Activated gamma-delta T cell (primary cell): Measurements from ENCODE around the gene ATP2C2.
"Not testable (repeated sequence)": the region's sequence is repeated elsewhere in the genome, so short reads cannot be mapped to it uniquely, and the experiment has no call there.

Experiments used
- DNase-seq: peaks from one replicate; lab custom pipeline; 2025; lab: John Stamatoyannopoulos, UW
- total RNA-seq, 2 donors: gene quantifications; one replicate each; lab custom pipeline; 2026; lab: John Stamatoyannopoulos, UW

Gene ATP2C2
- 0 to 0.04 reads per million in 2 donors for total RNA-seq

GRCh38 chr16:84368308-84368996 lies at the start of gene ATP2C2:
TSS of gene ATP2C2 (plus strand) at chr16:84368538. CDS start at chr16:84368616, 78 bp downstream.
- DNase-seq = no peak

- DNase-seq = no peak
These were observed 49.1 kb upstream of the ATP2C2 start for GRCh38 chr16:84319146-84319760.

- no peak for DNase-seq
These were observed 47.8 kb upstream of the ATP2C2 start for GRCh38 chr16:84320511-84320910.

- no peak for DNase-seq
These were observed 46.4 kb upstream of the ATP2C2 start for GRCh38 chr16:84321932-84322331.

- DNase-seq = no peak
These were observed 45.6 kb upstream of the ATP2C2 start for GRCh38 chr16:84322749-84323148.

- DNase-seq = no peak
These were observed 44.7 kb upstream of the ATP2C2 start for GRCh38 chr16:84323606-84324005.

- no peak for DNase-seq
These were observed 43.7 kb upstream of the ATP2C2 start for GRCh38 chr16:84324434-84325262.

- DNase-seq = no peak
These were observed 41.8 kb upstream of the ATP2C2 start for GRCh38 chr16:84326545-84326944.

GRCh38 chr16:84327926-84328505 lies 40.3 kb upstream of the ATP2C2 start:
- DNase-seq = no peak

GRCh38 chr16:84329016-84329415 lies 39.3 kb upstream of the ATP2C2 start:
- no peak for DNase-seq

- DNase-seq = no peak
These were observed 38.3 kb upstream of the ATP2C2 start for GRCh38 chr16:84329843-84330684.

- no peak for DNase-seq
These were observed 37.7 kb upstream of the ATP2C2 start for GRCh38 chr16:84330685-84331050.

- DNase-seq = no peak
These were observed 36.1 kb upstream of the ATP2C2 start for GRCh38 chr16:84331998-84332780.

GRCh38 chr16:84332975-84333684 lies 35.2 kb upstream of the ATP2C2 start:
- no peak for DNase-seq

GRCh38 chr16:84334058-84334457 lies 34.3 kb upstream of the ATP2C2 start:
- no peak for DNase-seq

- no peak for DNase-seq
These were observed 33.9 kb upstream of the ATP2C2 start for GRCh38 chr16:84334482-84334881.

GRCh38 chr16:84337236-84337635 lies 31.1 kb upstream of the ATP2C2 start:
- DNase-seq = not testable (repeated sequence)

- DNase-seq = no peak
These were observed 29.0 kb upstream of the ATP2C2 start for GRCh38 chr16:84339311-84339710.

GRCh38 chr16:84339766-84340165 lies 28.6 kb upstream of the ATP2C2 start:
- DNase-seq = no peak
